ENCODE measurements around the gene BICDL2.

Gene BICDL2

GRCh38 chr16:3023415-3023668 is 13.4 kb downstream of the BICDL2 start:
- no peak for DNase-seq

DNA sequence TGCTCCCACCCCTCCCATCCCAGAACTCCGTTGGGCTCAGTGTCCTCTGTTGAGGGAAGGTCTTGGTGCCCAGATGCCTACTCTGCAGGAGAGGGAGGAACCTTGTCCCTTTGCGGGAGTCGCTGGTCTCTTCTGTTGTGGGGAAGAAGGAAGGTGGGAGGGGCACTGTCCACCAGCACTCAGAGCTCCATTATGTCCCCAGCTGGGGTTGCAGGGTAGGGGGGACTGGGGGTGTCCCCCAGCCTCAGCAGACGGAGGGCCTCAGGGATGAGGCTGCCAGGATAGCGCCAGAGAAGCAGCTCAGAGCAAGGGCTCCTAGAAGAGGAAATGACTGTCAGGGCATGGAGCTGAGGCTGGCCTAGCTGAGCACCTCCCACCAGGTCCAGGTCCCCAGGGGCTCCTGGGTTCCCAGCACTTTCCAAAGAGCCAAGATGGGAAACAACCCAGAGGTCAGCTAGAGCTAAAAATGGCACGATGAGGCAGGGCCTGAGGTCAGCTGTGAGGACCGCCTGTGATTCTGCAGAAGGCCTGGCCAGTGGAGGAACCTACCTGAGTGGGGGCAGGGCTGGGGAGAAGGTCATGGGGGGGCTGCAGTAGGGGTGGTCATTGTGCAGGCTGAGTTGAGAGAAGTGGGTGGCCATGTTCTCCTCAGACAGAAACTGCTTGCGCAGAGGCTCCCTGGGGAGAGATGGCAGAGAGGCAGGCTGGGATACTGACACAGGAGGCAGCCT is 13.9 kb downstream of the BICDL2 start:
- no peak for DNase-seq

DNA sequence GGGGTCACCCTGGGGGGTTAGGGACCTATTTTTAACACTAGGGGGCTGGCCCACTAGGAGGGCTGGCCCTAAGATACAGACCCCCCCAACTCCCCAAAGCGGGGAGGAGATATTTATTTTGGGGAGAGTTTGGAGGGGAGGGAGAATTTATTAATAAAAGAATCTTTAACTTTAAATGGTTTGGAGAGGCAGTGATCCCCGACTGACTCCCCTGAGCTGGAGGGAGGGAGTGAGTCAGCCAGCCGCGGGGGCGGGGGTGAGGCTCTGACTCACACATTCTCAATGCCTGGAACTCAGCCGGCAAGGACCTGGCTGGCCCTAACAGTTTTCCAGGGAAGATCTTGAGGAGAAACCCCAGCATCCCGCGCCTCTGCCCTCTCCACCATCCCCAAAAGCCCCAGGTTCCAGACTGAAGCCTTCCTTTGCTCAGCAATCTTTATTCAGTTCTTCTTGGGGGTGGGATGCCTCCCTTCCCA is 14.5 kb downstream of the BICDL2 start:
- DNase-seq = no peak

GRCh38 chr16:3021449-3022207 is 15.1 kb downstream of the BICDL2 start:
- peak; percentile 12 for DNase-seq

GRCh38 chr16:3020604-3021448 is 15.9 kb downstream of the BICDL2 start:
- DNase-seq = no peak

DNA sequence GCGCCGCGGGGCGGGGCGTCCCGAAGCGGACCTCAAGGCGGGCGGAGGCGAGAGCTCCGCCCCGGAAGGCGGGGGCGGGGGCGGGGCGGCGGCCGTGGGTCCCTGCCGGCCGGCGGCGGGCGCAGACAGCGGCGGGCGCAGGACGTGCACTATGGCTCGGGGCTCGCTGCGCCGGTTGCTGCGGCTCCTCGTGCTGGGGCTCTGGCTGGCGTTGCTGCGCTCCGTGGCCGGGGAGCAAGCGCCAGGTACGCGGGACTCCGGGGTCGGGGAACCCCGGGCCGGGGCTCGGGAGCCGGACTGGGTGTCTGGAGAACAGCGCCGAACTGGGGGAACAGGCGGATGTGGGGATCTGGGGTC is 16.5 kb downstream of the BICDL2 start, which contains the start of gene TNFRSF12A:
Gene TNFRSF12A, plus strand, starts transcription at position 122 of the 357 bp plus-strand sequence. Its CDS starts 30 bp downstream, at position 152.
- peak; percentile 38 for DNase-seq

- DNase-seq = no peak
Observed at GRCh38 chr16:3019594-3020246, 17.0 kb downstream of the BICDL2 start.

- DNase-seq = no peak
Observed at GRCh38 chr16:3017794-3018506, 18.8 kb downstream of the BICDL2 start, which contains the start of gene CLDN6. TSS of gene CLDN6 (minus strand) at chr16:3018183. CDS start at chr16:3016021, 2,162 bp downstream.

DNA sequence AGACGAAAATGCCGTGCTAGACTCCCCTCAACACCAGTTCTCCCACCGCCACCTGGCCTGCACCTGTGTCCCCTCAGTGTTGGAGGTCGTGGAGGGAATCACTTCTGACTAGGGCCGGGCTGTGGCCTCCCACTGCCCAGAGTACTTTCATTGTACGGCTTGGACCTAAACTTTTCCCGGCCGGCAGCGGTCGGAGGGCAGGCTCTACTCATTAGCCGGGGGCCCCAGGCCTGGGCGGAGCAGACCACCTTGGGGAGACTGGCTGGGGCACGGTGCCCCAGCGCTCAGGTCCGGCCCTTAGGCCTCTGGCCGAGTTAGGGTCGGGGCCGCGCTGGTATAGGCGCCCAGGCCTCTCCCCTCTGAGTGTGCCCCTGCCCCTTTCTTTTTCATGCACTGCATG is 19.4 kb downstream of the BICDL2 start:
- no peak for DNase-seq

- DNase-seq = no peak
Observed at GRCh38 chr16:3015865-3016521, 20.8 kb downstream of the BICDL2 start.

DNA sequence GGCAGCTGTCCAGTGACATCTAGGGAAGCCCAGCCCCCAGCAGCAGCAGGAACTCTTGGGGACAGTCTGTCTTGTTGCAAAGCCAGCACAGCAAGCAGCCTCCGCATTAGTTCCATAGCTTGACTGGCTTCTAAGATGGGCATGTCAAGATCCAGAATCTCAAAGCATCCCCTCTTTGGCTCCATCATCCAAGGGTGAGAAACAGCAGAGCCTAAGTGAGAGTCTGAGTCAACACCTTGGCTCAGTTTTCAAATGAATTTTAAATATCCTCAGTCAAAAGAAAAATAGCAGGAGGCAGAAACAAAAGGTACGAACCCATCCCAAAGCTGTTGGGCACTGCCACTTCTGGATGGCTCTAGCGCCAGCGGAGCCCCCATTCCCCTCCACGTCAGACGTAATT is 21.8 kb downstream of the BICDL2 start:
- no peak for DNase-seq

GRCh38 chr16:3013998-3014690 is 22.6 kb downstream of the BICDL2 start:
- DNase-seq = no peak

- DNase-seq = no peak
Observed at GRCh38 chr16:3013491-3013951, 23.2 kb downstream of the BICDL2 start.

DNA sequence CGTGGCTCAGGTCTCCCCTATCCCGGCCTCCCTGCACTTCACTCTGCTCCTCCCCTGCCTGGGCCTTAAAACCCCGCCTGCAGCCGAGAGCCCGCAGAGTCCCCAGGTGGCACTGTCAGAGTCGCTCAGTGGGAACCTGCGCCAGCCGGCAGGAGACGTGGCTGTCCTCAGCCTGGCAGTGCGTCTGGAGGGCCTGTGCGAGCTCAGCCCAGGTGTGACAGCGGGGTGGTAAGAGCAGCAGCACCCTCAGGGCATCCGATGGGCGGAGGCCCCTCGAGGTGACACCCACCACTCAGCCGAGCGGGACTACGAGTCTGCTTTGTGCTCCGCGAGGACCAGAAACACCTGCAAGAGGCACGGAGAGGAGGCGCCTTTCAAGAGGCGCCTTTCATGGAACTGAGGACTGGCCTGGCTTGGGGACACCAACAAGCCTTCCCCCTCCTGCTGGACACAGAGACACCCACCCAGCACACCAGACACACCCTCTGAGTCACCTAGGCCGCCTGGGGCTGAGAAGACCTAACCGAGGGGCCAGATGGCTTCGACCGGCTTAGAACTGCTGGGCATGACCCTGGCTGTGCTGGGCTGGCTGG is 23.8 kb downstream of the BICDL2 start, which contains the start of gene CLDN9:
Gene CLDN9, plus strand, starts transcription at position 96 of the 593 bp plus-strand sequence. Its CDS starts 440 bp downstream, at position 536.
- DNase-seq = peak; percentile 75

DNA sequence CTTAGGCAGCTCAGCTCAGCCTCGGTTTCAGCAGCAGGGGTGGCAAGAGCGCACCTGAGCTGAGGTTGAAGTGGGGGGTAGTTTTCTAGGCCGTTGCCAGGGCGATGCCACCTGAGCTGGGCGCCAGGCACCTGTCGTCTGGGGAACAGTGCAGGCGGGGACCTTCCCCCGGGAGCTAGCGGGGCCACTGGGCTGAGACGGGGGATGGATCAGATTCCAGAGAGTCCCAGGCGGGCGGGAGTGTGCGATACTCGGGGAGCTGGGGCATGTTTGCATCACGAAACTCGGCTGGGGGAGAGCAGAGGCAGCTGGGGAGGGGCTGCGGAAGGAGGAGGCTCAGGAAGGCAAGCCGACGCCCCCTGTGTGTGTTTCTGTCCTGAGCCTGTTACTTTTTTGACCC is 24.5 kb downstream of the BICDL2 start:
- DNase-seq = peak; percentile 45

DNA sequence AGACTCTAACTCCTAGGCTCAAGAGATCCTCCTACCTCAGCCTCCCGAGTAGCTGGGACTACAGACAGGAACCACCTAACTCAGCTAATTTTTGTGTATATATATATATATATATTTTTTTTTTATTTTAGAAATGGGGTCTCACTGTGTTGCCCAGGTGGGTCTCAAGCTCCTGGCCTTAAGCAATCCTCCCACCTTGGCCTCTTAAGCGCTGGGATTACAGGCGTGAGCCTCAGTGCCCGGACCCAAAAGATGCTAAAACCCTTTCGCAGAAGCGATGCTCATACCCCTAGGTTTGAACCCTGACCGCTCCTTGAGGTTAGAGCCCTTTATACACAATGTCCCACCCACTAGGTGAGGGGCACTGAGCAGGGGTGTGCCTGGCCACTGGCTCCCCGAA is 26.2 kb downstream of the BICDL2 start:
- no peak for DNase-seq

DNA sequence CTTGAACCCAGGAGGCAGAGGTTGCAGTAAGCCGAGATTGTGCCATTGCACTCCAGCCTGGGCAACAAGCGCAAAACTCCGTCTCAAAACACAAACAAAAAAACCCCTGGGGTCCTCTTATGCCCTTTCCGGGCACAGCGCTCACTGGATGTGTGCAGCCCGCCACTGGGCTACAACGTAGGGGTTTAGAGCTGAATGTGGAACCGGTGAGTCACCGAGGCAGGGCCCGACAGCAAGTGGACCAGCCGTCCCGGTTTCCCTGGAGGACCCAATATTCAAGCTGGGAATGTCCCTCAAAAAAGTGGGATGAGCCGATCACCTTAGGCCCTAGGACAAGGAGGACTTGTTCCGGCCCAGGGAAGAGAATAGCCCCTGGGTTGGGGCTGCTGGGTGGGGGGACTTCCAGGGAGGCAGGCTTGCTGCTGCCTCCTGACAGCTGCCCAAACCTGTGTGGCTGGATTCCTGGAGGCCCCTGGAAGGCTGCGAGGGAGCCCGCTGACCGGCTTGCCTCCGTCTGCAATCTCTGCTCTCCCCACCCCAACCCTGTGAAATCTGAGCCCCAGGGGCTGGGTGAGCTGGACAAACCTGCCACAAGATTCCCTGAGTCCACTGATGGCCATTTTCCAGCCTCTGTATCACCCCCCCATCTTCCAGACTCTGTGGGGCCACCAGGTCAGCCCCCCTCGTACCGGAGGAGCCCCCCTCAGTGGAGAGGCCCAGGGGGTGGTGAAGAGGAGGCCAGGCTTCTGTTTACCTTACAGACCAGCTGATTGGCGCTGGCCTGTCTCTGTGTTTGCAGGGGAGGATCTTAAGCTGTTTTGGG is 27.0 kb downstream of the BICDL2 start:
- DNase-seq = peak; percentile 13

DNA sequence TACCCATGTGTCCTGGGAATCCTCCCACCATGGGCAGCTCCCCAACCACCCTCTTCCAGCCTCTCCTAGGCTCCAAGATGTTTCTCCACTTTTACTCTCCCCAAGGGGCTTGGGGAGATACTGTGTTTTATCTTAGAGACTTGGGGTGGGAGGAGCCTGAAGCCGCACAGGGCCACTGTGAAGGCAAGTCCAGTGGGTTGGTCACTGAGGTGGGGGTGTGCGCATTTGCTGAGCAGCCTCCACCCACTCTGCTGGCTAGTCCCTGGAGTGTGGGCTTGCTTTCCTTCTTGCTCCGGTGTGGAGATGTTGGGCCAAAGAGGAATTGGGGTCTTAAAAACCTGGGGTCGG is 28.1 kb downstream of the BICDL2 start:
- DNase-seq = no peak

GRCh38 chr16:3007957-3008689 is 28.6 kb downstream of the BICDL2 start:
- DNase-seq = peak; percentile 7
